ENCODE measurements around the gene SLC12A5. TPM values are rescaled to one million over a fixed set of nuclear protein-coding genes. Genes with fewer than 3 reads are reported as not detected.

The SLC12A5 gene
- polyA plus RNA-seq, 3 donors = not detected

DNA sequence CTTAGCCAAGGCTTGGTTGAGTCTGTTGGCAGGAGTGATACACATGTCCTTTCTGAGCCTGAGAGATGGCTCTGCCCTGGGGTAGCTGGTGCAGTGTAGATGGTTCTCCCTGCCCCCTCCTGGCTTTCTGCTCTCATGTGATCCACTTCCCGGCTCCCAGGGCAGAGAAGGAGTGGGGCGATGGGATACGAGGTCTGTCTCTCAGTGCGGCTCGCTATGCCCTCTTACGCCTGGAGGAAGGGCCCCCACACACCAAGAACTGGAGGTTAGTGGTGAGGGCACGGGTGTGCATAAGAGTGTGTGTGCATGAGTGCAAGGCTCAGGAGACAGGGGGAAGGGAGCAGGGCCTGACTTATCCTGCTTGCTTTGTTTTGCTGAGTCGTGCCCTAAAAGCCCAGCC, 18.8 kb downstream of the SLC12A5 start:
- no peak for DNase-seq
- no peaks in the 10 kb centered on the region for H3K9me3 ChIP-seq (replicated peaks in 1 of 2; ENCODE audit: control insufficient read depth in 1 of 2, insufficient read depth in 1 of 2, low read length in 2 of 2)
- no peaks in the 10 kb centered on the region for H3K4me1 ChIP-seq (ENCODE audit: control insufficient read depth in 1 of 2, insufficient read depth in 2 of 2, low read length in 2 of 2)
- H3K4me3 ChIP-seq (replicated peaks in 1 of 3; ENCODE audit: low read depth in 2 of 3, low read length in 3 of 3) = no peak overlapping the region
- no peak overlapping the region for H3K27ac ChIP-seq (ENCODE audit: low read depth in 1 of 2, low read length in 2 of 2)
- TF ChIP-seq, protein P1, sequence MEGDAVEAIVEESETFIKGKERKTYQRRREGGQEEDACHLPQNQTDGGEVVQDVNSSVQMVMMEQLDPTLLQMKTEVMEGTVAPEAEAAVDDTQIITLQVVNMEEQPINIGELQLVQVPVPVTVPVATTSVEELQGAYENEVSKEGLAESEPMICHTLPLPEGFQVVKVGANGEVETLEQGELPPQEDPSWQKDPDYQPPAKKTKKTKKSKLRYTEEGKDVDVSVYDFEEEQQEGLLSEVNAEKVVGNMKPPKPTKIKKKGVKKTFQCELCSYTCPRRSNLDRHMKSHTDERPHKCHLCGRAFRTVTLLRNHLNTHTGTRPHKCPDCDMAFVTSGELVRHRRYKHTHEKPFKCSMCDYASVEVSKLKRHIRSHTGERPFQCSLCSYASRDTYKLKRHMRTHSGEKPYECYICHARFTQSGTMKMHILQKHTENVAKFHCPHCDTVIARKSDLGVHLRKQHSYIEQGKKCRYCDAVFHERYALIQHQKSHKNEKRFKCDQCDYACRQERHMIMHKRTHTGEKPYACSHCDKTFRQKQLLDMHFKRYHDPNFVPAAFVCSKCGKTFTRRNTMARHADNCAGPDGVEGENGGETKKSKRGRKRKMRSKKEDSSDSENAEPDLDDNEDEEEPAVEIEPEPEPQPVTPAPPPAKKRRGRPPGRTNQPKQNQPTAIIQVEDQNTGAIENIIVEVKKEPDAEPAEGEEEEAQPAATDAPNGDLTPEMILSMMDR (IDR thresholded peaks at IDR 0.05) = no peak
- Mint-ChIP-seq H3K4me1 (no peaks in the 10 kb centered on the region), H3K27ac (no peak overlapping the region), H3K27me3 (ENCODE audit: low read depth in 3 of 3) (peaks cover 11 to 23% (median 22%) of the 10 kb centered on the region in 3 donors), H3K36me3 (no peaks in the 10 kb centered on the region), H3K4me3 (no peak overlapping the region), H3K9me3 (peaks cover 0 to 2% (median 0%) of the 10 kb centered on the region in 7 donors)
- WGBS (ENCODE audit: insufficient coverage) = no CpG with 5 or more reads among the region's 8 CpGs
- H3K9ac ChIP-seq (ENCODE audit: insufficient read depth, low read length, poor library complexity, severe bottlenecking) = no peak overlapping the region
- H3K4me2 ChIP-seq (replicated peaks; ENCODE audit: extremely low read depth, low read length, poor library complexity, severe bottlenecking) = no peak overlapping the region
- intact Hi-C loops (cut with micrococcal nuclease) = no loop called here
- H2AFZ ChIP-seq (ENCODE audit: insufficient read depth, low read depth, low read length, poor library complexity, severe bottlenecking) = no peak overlapping the region
- H3K27me3 ChIP-seq (ENCODE audit: control insufficient read depth in 2 of 2, insufficient read depth in 2 of 2, low read length in 2 of 2) = no peaks in the 10 kb centered on the region
- H3K79me2 ChIP-seq (ENCODE audit: insufficient read depth, low read length) = no peaks in the 10 kb centered on the region
- no peaks in the 10 kb centered on the region for H3K36me3 ChIP-seq (replicated peaks in 1 of 2; ENCODE audit: control insufficient read depth in 1 of 2, insufficient read depth in 2 of 2, low read length in 2 of 2)
- no peaks in the 10 kb centered on the region for H4K20me1 ChIP-seq (ENCODE audit: insufficient read depth, low read length)

DNA sequence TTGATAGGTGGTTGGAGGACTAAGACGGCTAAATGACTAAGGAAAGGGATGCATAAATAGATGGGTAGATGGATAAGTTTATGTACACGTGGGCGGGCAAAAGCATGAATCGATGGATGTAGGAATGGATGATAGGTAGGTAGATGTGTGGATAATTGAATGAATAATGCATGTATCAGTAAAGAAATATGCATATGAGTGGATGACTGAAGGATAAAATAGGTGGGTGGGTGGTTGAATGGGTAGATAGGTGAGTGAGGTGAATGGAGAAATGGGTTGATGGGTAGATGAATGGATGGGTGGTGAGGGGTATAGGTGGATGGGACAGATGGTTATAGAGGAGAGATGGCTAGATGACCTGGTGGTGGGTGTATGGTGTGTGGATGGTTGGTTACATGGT, 20.2 kb downstream of the SLC12A5 start:
- intact Hi-C loops (cut with micrococcal nuclease) = no loop called here

More for the DNA sequence above, 20.2 kb downstream of the SLC12A5 start:
- Histone ChIP-seq H3K27ac (ENCODE audit: low read depth in 1 of 2, low read length in 2 of 2) (no peak overlapping the region), H3K9ac (ENCODE audit: insufficient read depth, low read length, poor library complexity, severe bottlenecking) (no peak overlapping the region), H3K9me3 (replicated peaks in 1 of 2; ENCODE audit: control insufficient read depth in 1 of 2, insufficient read depth in 1 of 2, low read length in 2 of 2) (no peaks in the 10 kb centered on the region), H3K4me3 (replicated peaks in 1 of 3; ENCODE audit: low read depth in 2 of 3, low read length in 3 of 3) (no peak overlapping the region), H3K27me3 (ENCODE audit: control insufficient read depth in 2 of 2, insufficient read depth in 2 of 2, low read length in 2 of 2) (no peaks in the 10 kb centered on the region), H4K20me1 (ENCODE audit: insufficient read depth, low read length) (no peaks in the 10 kb centered on the region), H3K36me3 (replicated peaks in 1 of 2; ENCODE audit: control insufficient read depth in 1 of 2, insufficient read depth in 2 of 2, low read length in 2 of 2) (no peaks in the 10 kb centered on the region), H3K4me2 (replicated peaks; ENCODE audit: extremely low read depth, low read length, poor library complexity, severe bottlenecking) (no peak overlapping the region), H3K4me1 (ENCODE audit: control insufficient read depth in 1 of 2, insufficient read depth in 2 of 2, low read length in 2 of 2) (no peaks in the 10 kb centered on the region), H3K79me2 (ENCODE audit: insufficient read depth, low read length) (no peaks in the 10 kb centered on the region), H2AFZ (ENCODE audit: insufficient read depth, low read depth, low read length, poor library complexity, severe bottlenecking) (no peak overlapping the region)
- H3K4me1 Mint-ChIP-seq = no peaks in the 10 kb centered on the region
- no peaks in the 10 kb centered on the region for H3K36me3 Mint-ChIP-seq
- no peak for DNase-seq
- H3K27me3 Mint-ChIP-seq (ENCODE audit: low read depth in 3 of 3) = peaks cover 13 to 22% (median 20%) of the 10 kb centered on the region in 3 donors
- peaks cover 0 to 2% (median 0%) of the 10 kb centered on the region in 7 donors for H3K9me3 Mint-ChIP-seq
- 98% methylated on average over 4 of the region's 4 CpGs for WGBS (ENCODE audit: insufficient coverage)
- H3K27ac Mint-ChIP-seq = no peak overlapping the region
- TF ChIP-seq, protein P1 (IDR thresholded peaks at IDR 0.05) = no peak
- no peak overlapping the region for H3K4me3 Mint-ChIP-seq

Data from CD14-positive monocyte (primary cell).